Pons (tissue), 1 donor: ENCODE data around the gene RPL6.
"Not testable (repeated sequence)": the region's sequence is repeated elsewhere in the genome, so short reads cannot be mapped to it uniquely, and the experiment has no call there.

Experiments used
- DNase-seq: peaks from one replicate; pipeline ENCODE4 v3.0.0-alpha.2; 2016; ENCODE audit warnings: low spot score

The RPL6 gene

GRCh38 chr12:112419297-112420133, 10.1 kb upstream of the RPL6 start:
- peak; percentile 38 for DNase-seq

- peak; percentile 63 for DNase-seq
These were observed 9.3 kb upstream of the RPL6 start, which contains the start of gene PTPN11 for GRCh38 chr12:112418608-112419296. Gene PTPN11, plus strand, starts transcription at chr12:112418947. Its CDS starts 165 bp downstream, at chr12:112419112.

GRCh38 chr12:112418273-112418607, 8.8 kb upstream of the RPL6 start:
- DNase-seq, result no peak

GRCh38 chr12:112415457-112415856, 6.1 kb upstream of the RPL6 start:
- not testable (repeated sequence) for DNase-seq

GRCh38 chr12:112413855-112414625, 4.6 kb upstream of the RPL6 start:
- no peak for DNase-seq

- DNase-seq, result no peak
These were observed 470 bp upstream of the RPL6 start for GRCh38 chr12:112409906-112410244.

- DNase-seq, result no peak
These were observed 784 bp downstream of the RPL6 start for GRCh38 chr12:112408621-112409020.

GRCh38 chr12:112407683-112408082, 1.7 kb downstream of the RPL6 start:
- not testable (repeated sequence) for DNase-seq

- DNase-seq, result no peak
These were observed 2.6 kb downstream of the RPL6 start for GRCh38 chr12:112406519-112407488.

GRCh38 chr12:112401903-112402498, 7.4 kb downstream of the RPL6 start:
- no peak for DNase-seq

GRCh38 chr12:112401054-112401453, 8.4 kb downstream of the RPL6 start:
- DNase-seq, result no peak

GRCh38 chr12:112393328-112393727, 16.1 kb downstream of the RPL6 start:
- no peak for DNase-seq

GRCh38 chr12:112389922-112390654, 19.3 kb downstream of the RPL6 start:
- DNase-seq, result not testable (repeated sequence)

- DNase-seq, result no peak
These were observed 20.2 kb downstream of the RPL6 start for GRCh38 chr12:112389228-112389627.

- DNase-seq, result no peak
These were observed 22.7 kb downstream of the RPL6 start for GRCh38 chr12:112386726-112387125.

GRCh38 chr12:112382866-112383265, 26.5 kb downstream of the RPL6 start:
- no peak for DNase-seq

- DNase-seq, result peak; percentile 90
These were observed 27.3 kb downstream of the RPL6 start, which contains the start of gene HECTD4 for GRCh38 chr12:112381883-112382796. Gene HECTD4, minus strand, starts transcription at chr12:112382431. Its CDS starts 303 bp downstream, at chr12:112382128.

- DNase-seq, result no peak
These were observed 28.0 kb downstream of the RPL6 start for GRCh38 chr12:112381406-112381882.
